ENCODE results near the gene TTC7B. TPM values are rescaled to one million over a fixed set of nuclear protein-coding genes. Genes with fewer than 3 reads are reported as not detected.

TTC7B gene
- total RNA-seq, 1 donor from 2014 or later: 83.7 TPM

- DNase-seq (ENCODE audit: extremely low read depth, low read depth, low spot score): no peak
Measured at GRCh38 chr14:90608929-90609341, 207.3 kb downstream of the TTC7B start.

- no peak for DNase-seq (ENCODE audit: extremely low read depth, low read depth, low spot score)
Measured at GRCh38 chr14:90608281-90608680, 207.9 kb downstream of the TTC7B start.

- no peak for DNase-seq (ENCODE audit: extremely low read depth, low read depth, low spot score)
Measured at GRCh38 chr14:90607141-90607540, 209.1 kb downstream of the TTC7B start.

GRCh38 chr14:90606434-90606833, 209.8 kb downstream of the TTC7B start:
- no peak for DNase-seq (ENCODE audit: extremely low read depth, low read depth, low spot score)

GRCh38 chr14:90605430-90605829, 210.8 kb downstream of the TTC7B start:
- no peak for DNase-seq (ENCODE audit: extremely low read depth, low read depth, low spot score)

- no peak for DNase-seq (ENCODE audit: extremely low read depth, low read depth, low spot score)
Measured at GRCh38 chr14:90604356-90604755, 211.9 kb downstream of the TTC7B start.

GRCh38 chr14:90603841-90604240, 212.4 kb downstream of the TTC7B start:
- DNase-seq (ENCODE audit: extremely low read depth, low read depth, low spot score): no peak

GRCh38 chr14:90603336-90603735, 212.9 kb downstream of the TTC7B start:
- DNase-seq (ENCODE audit: extremely low read depth, low read depth, low spot score): no peak

GRCh38 chr14:90602088-90602687, 214.0 kb downstream of the TTC7B start:
- no peak for DNase-seq (ENCODE audit: extremely low read depth, low read depth, low spot score)

- no peak for DNase-seq (ENCODE audit: extremely low read depth, low read depth, low spot score)
Measured at GRCh38 chr14:90601563-90601962, 214.7 kb downstream of the TTC7B start.

GRCh38 chr14:90600619-90601018, 215.6 kb downstream of the TTC7B start:
- no peak for DNase-seq (ENCODE audit: extremely low read depth, low read depth, low spot score)

- DNase-seq (ENCODE audit: extremely low read depth, low read depth, low spot score): no peak
Measured at GRCh38 chr14:90599748-90600507, 216.3 kb downstream of the TTC7B start.

- no peak for DNase-seq (ENCODE audit: extremely low read depth, low read depth, low spot score)
Measured at GRCh38 chr14:90599339-90599738, 216.9 kb downstream of the TTC7B start.

GRCh38 chr14:90597961-90598360, 218.3 kb downstream of the TTC7B start:
- no peak for DNase-seq (ENCODE audit: extremely low read depth, low read depth, low spot score)

GRCh38 chr14:90596733-90597132, 219.5 kb downstream of the TTC7B start:
- no peak for DNase-seq (ENCODE audit: extremely low read depth, low read depth, low spot score)

- DNase-seq (ENCODE audit: extremely low read depth, low read depth, low spot score): no peak
Measured at GRCh38 chr14:90593254-90594040, 222.8 kb downstream of the TTC7B start.

- DNase-seq (ENCODE audit: extremely low read depth, low read depth, low spot score): no peak
Measured at GRCh38 chr14:90592655-90593054, 223.6 kb downstream of the TTC7B start.

GRCh38 chr14:90587918-90588317, 228.3 kb downstream of the TTC7B start:
- no peak for DNase-seq (ENCODE audit: extremely low read depth, low read depth, low spot score)

GRCh38 chr14:90587252-90587910, 228.8 kb downstream of the TTC7B start:
- no peak for DNase-seq (ENCODE audit: extremely low read depth, low read depth, low spot score)

GRCh38 chr14:90585106-90585505, 231.1 kb downstream of the TTC7B start:
- DNase-seq (ENCODE audit: extremely low read depth, low read depth, low spot score): no peak

Data from glomerular endothelial cell (primary cell).